Raji (cell line): ENCODE results near the gene CCDC47.

Source experiments
- POLR2A ChIP-seq: IDR thresholded peaks from 2 replicates; pipeline ENCODE4 v1.6.1; 2011; ENCODE audit warnings: low read depth, low read length, control low read depth; ENCODE audit not compliant: insufficient read depth

The CCDC47 gene

DNA sequence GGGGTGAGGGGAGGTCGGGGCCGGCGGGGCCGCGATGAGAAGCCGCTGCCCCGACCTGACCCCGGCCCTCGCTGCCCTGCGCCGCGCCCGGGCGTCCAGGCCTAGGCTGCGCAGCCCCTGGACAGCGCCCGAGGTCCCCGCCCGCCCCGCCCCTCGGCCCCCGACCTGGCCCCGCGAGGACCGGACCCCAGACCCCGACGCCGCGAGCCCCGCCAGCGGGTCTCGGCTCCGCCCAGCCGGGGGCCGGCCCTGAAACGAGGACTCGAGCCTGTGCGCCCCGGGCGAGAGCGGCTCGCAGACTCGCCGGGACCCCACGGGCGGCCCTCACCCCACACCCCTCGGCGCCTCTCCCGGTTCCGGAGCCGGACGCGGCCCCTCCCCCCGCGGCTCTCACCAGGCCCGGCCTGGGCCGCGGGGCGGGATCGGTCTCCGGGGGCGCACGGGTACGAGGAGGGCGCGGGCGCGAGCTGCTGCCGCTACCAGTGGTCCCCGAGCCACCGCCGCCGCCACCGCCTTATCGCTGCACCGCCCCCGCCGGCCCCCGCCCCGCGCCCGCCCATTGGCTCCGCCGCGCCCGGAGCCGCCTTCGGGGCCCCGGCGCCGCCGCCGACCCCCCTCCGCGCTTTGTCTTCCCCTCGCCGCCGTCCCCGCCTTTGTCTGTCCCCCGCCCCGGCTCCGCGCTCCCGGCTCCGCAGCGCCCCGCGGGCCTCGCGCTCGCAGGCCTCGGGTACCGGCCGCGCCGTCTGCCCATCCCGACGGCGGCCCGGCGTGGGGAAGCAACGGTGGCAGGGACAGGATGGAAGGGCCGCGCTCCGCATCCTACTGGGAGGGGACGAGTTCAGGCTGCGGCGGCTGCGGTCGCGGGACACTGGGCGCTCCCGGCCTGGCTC, 73.5 kb downstream of the CCDC47 start, which contains the start of gene LIMD2:
Gene LIMD2 (minus strand): TSS at position 488 of the 890 bp plus-strand sequence. CDS start 827 bp downstream, outside the sequence.
- TF ChIP-seq POLR2A: peak; percentile 52; the same call in 1 of the 2 replicates

DNA sequence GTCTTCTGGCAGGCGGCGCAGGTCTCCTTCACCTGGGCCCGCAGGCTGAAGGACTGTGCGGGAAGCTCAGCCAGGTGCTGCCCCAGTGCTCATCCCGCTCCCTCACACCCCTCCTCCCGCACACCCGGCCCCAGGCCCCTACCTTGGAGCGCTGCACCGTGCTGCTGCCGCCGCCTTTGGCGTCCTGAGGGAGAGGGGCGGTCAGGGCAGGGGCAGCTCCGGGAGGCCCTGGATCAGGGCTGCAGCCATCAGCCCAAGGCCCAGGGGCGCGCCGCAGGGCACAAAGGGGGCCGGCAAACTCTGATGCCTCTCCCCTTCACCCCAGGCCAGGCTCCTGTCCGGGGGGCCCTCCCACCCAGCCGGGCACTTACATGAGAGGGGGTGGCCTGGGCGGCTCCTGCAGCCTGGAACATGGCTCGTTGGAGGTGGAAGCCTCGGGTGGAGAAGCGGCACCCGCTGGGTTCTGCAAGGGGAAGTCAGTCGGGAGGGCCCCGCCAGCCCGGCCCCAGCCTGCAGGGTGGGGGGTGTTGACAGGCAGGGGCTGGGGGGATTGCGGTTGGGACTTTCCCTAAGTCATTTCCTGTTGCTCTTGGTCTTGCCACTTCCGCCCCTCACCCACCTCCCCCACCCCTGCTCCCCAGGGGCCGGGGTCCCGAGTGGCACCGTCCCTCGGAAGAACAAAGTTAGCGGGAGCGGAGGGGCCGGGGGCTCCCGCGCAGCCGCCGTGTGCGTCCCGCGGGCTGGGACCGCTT, 74.3 kb downstream of the CCDC47 start:
- peak; percentile 66 for TF ChIP-seq POLR2A

GRCh38 chr17:63698381-63698885, 75.0 kb downstream of the CCDC47 start:
- TF ChIP-seq POLR2A: no peak

DNA sequence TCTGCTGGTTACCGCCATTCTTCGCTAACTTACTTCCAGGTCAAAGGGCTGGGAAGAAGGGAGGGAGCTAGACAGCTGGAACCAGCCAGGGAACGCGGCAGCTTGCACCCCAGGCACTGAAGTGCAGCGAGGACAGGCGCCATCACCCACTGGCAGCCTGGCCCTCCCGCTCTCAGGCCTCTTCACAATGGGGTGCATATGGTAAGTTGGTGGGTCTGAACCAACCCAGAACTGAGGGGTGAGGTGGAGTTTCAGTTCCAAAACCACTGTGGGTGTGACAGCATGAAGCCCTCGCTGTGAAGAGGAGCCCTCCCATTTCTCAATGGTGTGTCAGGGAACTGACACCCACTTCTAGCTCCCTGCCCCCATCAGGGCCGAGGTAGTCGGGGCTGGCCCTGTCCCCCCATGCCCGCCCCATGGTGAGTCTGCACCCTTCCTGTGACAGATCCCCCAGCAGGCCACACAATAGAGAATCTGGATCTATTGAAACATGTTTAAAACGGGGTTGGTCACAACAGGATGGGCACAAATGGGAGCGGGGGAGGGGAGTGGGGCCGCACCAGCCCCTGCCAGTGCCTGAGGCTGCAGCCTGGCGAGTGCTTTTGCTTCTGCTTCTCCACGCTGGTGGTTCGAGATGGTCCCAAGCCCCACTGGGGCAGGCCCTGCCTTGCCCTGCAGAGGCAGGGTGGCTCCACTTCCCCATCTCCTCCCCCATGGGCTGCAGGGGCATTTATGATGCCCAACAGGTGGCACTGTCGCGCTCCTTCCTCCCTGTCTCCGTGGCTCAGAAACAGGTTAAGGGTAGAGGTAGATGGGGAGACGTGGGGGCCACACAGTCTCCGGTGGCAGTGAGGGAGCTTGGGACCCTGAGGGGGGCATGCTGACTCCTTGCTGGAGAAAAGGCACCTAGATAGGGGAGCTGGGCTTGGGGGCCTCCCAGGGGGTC, 75.8 kb downstream of the CCDC47 start:
- TF ChIP-seq POLR2A: peak; percentile 69

- peak; percentile 27; the same call in 1 of the 2 replicates for TF ChIP-seq POLR2A
These were observed 76.9 kb downstream of the CCDC47 start for GRCh38 chr17:63696381-63696961.

- no peak; the same call in 1 of the 2 replicates for TF ChIP-seq POLR2A
These were observed 77.5 kb downstream of the CCDC47 start for GRCh38 chr17:63695889-63696288.
